CMK (cell line): Measurements from ENCODE around the gene SLC15A1.
"Not testable (repeated sequence)": the region's sequence is repeated elsewhere in the genome, so short reads cannot be mapped to it uniquely, and the experiment has no call there.

Source experiments
- DNase-seq: peaks from one replicate; pipeline ENCODE4 v3.0.0-alpha.2; 2010; ENCODE audit warnings: low read depth

Gene SLC15A1

DNA sequence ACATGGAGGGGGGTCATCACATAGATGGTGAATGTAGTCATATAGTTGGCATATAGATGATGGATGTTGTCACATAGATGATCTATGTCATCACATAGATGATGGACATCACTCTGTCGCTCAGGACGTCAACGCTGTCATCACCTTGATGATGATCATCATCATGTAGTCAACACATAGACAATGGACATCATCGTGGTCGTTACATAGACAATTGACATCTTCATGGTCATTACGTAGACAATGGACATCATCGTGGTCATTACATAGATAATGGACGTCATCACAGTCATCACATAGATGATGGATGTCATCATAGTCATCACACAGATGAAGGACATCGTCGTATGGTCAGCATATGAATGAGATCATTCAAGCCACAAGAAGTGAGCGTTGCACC is 28.6 kb upstream of the SLC15A1 start:
- no peak for DNase-seq

DNA sequence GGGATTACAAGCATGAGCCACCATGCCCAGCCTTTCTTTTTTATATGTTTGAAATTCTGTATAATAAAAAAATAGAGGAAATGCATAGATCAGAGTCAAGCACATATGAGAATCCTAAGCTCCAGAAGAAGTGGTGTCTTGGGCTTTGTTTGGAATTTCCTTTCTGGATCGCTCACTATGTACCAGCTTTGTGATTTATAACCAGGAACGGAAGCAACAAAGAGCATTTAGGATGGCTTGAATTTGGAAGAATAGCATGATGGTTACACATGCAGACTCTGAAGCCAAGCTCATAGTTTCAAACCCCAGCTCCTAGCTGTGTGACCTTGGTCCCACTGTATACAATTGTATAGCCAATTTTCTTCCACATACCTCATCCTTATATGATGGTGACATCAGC is 28.0 kb upstream of the SLC15A1 start:
- DNase-seq: no peak

DNA sequence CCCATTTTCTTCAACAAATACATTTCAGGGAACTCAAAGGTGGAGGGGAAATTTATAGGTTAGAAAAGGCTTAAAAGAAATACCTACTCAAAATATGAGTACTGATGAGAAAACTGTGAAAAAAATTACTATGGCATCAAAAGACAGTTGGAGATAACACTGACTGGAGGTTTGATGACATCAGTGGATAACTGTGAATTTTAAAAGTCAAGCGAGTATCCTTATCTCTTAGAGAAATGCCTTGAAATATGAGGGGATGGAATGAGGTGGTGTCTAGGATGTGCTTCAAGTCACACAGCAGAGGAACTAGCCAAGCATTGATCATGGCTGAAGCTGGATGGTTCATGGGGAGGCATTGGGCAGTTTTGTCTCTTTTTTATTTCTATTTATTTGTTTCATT is 27.2 kb upstream of the SLC15A1 start:
- no peak for DNase-seq

DNA sequence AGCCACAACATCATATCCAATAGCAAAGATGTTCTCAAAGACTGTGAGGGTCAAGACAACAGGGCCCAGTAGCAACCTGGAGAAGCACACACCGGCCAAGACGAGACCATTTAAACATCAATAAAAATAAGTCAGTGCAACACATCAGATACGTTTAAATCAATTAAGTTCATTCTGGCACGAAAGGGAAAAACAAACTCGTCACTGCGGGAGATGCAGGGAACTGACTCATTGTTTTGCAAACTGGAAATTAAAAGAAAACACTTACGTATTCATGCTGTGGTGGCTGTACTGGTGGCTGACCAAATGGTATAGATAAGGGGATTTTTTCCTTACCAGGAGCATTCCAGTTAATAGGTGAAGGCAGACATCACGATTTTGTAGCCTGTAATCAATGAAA is 26.3 kb upstream of the SLC15A1 start:
- no peak for DNase-seq

DNA sequence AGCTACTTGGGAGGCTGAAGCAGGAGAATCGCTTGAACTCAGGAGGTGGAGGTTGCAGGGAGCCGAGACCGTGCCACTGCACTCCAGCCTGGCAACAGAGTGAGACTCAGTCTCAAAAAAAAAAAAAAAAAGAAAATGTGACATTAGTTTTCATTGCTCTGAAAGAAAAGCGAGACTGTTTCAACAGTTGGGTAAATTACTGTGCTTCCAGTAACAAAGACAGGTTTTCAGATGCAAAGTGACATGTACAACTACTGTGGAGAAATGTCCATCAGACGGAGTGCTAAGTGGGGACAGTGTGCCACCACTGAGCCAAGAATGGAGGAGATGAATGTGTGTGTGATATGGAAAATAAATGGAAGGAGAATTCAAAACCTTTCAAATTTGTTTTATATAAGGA is 24.2 kb upstream of the SLC15A1 start:
- no peak for DNase-seq

DNA sequence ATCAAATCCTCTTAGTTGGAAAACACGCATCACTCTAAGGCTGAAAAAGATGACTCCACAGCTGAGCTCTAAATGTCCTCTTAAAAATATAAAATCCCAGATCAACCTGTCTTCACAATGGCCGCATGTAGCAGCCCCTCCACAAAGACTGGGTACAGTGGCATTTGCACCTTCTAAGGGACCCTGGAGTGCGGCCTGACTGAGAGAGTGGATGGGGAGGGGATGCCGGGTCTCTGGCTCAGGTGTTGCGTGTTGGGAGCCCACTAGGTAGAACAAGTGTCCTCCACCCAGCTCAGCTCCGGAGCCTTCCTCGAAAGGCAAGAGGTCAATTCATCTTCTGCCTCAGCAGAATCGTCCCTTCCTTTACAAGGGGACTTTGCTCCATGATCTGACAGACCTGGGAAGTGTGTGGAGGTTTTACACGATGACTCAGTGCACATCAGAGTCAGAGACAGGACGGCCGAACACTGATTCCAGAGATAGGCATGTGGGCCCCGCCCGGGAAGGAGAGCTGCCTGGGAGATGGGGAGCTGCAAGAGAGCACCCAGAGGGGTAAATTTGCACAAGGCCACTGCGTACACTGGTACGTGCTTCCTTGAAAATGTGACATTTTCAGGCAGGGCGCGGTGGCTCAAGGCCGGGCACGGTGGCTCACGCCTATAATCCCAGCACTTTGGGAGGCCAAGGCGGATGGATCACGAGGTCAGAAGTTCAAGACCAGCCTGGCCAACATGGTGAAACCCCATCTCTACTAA is 23.5 kb upstream of the SLC15A1 start:
- no peak for DNase-seq

DNA sequence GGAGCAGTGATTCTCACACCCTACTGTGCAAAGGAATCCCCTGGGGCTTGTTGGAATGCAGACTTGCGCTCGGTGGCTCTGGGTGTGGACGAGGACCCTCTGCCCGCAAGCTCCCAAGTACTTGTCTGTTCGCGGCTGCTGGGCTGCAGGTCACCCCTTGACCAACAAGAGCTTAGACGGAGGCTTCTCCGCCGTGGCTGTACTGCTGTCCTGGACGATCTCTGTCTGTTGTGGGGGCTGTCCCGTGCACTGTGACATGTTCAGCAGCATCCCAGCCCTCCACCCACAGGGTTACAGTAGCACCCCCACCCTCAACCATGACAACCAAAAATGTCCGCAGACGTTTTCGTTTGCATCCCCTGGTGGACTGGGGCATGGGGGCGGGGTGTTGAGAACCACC is 22.9 kb upstream of the SLC15A1 start:
- no peak for DNase-seq

DNA sequence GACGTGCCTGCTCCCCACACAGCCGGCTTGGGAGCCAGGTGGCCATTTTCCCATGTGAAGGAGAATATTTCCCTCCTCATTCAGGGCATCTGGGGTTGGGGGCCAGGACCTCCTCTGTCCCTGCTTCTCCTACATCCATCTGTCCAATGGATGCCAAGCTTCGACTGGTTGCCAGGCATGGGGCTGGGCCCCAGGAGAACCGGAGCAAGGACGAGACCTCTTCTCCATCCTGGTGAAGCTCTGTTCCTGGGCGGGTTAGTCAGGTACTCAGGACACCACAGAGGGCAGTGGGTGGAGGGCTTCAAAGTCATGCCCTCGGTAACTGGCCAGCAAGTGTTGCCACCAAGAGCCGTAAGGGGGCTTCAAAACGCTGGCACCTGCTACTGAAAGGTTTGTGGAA is 22.3 kb upstream of the SLC15A1 start:
- DNase-seq: no peak

DNA sequence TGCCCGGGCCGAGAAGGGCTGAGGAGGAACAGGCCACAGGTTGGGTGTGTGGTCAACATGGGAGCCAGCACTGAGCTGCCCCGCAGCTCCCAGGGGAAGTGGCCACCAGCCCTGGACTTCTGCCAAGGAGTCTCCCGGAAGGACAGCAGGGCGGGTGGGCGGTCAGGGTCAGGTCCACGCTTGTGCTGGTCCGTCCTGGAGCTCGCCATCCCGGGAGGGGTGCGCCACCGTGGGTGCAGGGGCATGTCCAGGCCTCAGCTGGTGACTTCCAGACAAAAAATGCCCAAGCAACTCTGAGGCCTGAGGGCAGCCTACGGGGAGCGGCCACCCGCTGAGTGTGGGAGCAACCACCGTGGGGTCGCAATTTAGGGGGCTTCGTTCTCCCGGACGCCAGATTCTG is 21.4 kb upstream of the SLC15A1 start:
- no peak for DNase-seq

DNA sequence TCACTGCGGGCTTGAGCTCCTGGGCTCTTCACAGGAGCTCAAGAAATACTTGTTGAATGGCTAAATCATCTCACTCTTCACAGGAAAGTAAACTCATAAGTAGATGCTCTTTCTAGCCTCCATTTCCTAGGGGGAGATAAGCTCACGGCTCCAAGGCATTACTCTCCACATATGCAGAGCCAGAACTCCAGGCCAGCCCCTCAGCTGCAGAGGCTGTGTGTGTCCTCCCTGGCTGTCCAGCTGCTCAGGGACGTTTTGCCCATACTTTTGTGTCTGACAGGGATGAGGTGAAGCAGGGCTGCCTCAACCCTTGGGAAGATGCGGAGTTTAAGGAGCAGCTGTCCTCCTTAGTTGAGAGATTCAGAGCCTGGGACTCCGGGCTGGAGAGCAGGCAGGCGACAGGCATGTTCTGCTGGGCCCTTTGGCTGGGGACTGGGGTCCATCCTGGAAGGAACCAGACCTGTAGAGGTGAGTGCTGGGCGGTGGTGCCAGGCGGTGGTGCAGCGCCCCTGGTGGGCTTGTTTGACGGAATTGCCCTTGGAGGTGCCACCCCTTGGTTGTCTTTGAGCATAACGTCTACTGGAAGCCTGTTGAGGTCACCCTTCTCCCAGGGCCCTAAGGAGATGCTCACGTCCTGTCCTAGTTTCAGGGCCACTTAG is 20.5 kb upstream of the SLC15A1 start:
- no peak for DNase-seq

DNA sequence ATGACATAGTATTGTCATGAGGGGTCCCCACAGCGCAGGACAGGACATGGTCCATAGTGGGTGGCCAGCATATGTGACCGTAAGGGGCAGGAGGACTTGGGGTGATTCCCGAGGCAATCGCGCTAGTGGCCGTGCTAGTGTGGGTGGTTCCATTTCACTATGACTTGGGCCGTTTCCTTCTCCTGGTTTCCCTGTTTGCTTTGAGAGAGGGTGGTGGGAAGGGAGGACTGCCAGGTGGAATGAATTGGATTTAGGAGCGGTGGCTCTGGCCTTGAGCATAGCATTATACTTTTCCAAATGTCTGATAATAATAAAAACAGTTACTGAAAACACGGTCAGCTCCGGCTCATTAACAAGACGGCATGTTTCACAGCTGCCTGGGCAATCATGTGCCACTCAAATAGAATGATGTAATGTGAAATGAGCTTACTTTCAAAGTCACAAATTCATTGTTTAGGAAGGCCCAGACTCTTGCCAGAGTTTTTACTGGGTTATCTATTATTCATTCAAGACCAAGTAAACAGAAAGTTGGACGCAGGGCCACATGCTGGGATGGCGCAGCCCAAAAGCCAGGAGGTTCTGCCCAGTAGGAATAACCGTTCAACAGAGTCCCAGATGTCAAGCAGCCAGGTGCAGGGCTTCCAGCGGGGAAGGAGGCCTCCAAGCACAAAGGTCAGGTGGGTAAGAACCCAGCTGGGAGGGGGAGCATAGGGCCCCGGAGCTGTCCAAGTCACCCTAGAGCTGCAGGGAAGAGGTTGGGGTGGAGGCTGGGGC is 19.6 kb upstream of the SLC15A1 start:
- no peak for DNase-seq

DNA sequence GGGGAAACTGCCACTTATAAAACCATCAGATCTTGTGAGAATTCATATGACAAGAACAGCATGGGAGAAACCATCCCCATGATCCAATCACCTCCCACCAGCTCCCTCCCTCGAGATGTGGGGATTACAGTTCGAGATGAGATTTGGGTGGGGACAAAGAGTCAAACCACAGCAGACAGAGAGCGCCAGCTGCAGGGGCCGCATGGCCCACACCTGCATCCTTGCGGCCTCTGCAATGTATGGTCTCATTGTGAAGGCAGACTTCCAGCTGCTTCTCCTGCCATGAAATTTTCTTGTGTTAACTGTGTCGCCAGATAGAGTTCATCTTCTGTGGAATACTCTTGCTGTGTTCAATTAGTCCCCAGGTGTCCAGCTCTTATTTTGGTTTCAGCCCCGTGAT is 17.3 kb upstream of the SLC15A1 start:
- no peak for DNase-seq

DNA sequence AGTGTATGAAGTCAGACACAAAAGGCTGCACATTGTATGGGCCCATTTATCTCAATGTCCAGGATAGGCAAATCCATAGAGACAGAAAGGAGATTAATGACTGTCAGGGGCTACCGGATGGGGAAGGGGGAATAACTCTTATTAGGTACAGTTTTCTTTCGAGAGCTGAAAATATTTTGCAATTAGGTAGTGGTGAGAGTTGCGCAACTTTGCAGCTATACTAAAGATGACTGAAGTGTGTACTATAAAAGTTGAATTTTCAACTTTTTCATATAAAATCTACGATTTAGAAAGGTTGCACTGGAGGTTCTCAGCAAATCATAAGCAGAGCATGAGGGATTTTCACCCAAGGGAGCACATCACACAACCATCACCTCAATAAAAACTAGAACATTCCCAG is 16.1 kb upstream of the SLC15A1 start:
- no peak for DNase-seq

DNA sequence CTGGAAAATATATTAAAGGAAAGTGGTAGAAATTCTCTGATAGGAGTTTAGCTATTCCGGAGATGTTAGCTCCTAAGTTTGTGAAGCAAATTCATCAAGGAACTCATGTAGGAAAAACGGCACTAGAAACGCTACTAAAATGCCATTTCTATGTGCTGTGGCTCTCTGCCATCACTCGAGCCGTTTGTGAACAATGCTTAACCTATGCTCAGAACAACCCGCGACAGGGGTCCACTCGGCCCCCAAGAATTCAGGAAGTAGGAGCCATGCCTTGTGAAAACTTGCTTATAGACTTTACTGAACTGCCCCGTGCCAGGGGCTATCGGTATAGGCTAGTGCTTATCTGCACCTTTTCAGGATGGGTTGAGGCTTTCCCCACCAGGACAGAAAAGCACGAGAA is 14.2 kb upstream of the SLC15A1 start:
- DNase-seq: no peak

DNA sequence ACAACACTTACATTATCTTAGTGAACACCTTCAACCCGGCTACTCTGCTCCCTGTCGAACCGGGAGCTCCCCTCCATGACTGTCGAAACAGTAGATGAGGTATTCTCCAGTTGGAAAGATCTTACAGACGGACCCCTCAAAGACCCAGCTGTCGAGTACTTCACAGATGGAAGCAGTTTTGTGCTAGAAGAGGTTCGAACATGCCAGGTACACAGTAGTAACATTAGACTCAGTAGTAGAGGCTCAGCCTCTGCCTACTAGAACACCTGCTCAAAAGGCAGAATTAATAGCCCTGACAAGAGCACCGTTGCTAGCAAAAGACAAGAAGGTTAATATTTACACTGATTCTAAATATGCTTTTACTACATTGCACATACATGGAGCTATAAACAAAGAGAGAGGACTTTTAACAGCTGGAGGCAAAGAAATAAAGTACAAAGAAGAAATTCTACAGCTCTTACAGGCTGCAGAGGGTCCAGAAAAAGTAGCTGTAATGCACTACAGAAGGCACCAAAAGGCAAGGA is 13.6 kb upstream of the SLC15A1 start:
- no peak for DNase-seq

DNA sequence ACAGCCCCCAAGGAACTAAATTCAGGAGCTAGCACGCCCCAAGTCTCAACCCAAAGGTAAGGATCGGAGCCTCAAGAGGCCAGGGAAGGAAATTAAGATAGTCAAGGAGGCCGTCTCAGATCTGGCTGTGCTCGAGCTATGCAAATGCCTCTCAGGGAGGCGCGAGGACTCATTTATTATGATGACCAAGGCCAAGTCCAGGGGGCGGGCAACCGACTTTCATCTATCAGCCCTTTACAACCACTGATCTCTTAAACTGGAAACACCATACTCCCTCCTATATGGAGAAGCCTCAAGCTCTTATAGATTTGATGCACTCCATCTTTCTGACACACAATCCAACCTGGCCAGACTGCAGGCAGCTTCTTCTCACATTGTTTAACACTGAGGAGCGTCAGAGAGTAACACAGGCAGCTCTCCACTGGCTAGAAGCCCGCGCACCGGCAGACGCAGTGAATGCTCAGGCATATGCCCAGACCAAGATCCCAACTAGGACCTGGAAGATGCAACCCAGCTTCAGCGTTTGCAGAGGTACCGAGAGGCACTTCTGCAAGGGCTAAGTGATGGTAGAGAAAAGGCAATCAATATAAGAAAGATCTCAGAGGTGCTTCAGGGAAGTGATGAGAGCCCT is 9.6 kb upstream of the SLC15A1 start:
- DNase-seq: no peak

DNA sequence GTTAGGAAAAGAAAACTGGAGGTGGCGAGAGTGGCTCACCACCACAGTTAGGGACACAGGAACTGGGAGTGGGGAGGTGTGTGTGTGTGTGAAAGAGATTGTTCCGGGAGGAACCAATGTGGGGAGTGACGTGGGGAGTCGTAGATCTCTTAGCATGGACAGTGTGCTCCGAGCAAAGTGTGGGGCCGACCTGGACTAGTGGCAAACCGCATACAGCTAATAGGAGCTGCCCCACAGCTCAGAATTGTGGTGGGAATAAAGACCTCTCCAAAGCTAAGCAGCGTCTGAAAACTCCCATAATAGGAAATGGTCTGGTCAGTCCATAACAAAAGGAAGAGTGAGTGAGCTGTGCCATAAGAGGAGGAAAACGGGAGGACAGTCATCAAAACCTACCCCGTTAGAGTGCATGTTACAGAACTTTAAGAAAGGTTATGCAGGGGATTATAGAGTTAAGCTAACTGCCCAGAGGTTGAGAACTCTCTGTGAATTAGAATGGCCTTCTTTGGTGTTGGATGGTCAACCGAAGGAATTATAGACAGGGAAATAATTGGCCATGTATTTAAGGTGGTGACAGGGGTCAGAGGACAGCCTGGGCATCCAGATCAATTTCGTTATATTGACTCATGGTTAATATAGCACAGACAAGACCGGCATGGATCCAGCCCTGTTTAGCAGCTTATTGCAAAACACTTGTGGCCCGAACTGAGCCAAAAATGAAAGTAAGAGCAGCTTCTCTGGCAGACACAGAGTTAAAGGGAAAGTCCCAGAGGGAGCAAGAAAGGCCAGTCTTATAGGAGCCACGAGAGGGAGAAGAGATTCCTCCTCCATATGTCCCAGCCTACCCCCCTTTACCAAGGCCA is 8.9 kb upstream of the SLC15A1 start:
- no peak for DNase-seq

DNA sequence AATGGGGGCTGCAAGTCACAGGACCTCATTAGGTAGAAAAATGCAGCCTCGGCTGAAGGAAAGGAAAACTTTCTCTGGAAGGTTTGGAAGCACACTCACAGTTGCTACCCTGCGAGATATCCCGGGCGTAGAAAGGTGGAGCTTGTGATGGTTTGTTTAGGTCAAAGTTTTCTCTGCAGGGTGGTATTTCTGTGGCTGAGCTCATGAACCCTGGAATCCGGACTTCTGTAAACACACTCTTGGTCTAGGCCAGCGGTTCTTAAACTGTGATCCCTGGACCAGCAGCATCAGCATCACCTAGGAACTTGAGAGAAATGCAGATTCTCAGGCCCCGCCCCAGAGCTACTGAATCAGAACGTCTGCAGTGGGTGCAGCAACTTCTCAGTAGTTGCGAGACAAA is 3.3 kb upstream of the SLC15A1 start:
- DNase-seq: no peak

DNA sequence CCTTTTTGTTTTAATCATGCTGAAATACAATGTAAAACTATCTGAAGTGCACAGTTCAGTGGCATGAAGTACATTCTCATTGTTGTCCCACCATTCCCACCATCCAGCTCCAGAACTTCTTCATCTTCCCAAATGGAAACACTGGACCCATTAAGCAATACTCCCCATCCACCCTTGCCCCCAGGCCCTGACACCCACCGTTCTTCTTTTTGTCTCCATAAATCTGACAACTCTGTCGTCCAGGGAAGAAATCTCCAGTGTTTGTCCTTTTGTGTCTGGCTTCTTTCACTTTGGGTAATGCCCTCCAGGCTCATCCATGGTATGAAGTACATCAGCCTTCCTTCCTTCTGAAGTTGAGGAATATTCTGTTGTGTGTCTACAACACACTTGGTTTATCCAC is 2.6 kb upstream of the SLC15A1 start:
- DNase-seq: no peak

DNA sequence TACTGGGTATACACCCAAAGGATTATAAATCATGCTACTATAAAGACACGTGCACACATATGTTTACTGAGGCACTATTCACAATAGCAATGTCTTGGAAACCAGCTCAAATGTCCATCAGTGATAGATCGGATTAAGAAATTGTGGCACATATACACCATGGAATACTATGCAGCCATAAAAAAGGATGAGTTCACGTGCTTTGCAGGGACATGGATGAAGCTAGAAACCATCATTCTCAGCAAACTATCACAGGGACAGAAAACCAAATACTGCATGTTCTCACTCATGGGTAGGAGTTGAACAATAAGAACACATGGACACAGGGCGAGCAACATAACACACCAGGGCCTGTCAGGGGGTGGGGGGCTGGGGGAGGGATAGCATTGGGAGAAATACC is 2.0 kb upstream of the SLC15A1 start:
- DNase-seq: not testable (repeated sequence)

DNA sequence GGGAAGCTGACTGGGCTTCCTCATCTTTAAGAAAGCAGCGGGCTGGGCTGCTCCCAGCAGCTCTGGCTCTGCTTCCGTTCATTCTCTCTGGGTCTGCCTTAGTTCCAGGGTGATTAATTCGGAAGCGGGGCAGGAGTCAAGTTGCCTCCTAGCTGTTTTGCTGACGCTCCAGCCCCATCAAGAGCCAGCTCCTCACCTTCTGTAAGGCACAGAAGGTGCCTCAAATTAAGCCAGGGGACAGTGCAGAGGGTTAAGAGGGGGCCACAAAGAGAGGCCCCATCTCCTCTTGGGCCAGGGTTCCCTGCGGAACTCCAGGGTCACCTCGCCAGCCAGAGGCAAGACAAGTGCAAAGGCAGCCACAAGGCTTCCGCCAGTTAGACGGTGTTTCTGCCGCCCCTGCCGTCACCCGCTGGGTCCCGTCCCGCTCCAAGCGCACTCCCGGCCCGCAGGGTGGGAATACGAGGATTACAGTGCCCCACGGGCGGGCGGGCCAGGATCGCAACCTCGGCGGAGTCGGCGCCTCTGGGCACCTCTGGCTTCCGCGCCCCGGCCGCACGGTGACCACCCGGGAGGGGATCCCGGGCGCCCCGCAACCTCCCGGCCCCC is 508 bp downstream of the SLC15A1 start:
- no peak for DNase-seq
